SK-N-SH treated with all-trans-retinoic acid at 6 μM for 48 hours (cell line): ENCODE measurements around the gene CHP1.

Experiments
- ATAC-seq: fragments of 200-7000 bp; cut with Tn5 transposase; 3 replicates; pipeline ENCODE4 v1.9.1; 2020; ENCODE audit warnings: mild to moderate bottlenecking, moderate library complexity
- ARNTL ChIP-seq: fragments of 450-650 bp; formaldehyde crosslinking; IDR thresholded peaks from 2 replicates; pipeline ENCODE4 v1.5.0; 2020; ENCODE audit warnings: low read depth, mild to moderate bottlenecking, moderate library complexity, borderline replicate concordance
- BACH2 ChIP-seq: fragments of 250-450 bp; sonication (Bioruptor Pico); IDR thresholded peaks from 2 replicates; pipeline ENCODE4 v1.9.0; 2021; ENCODE audit warnings: mild to moderate bottlenecking, borderline replicate concordance
- CREB5 ChIP-seq: fragments of 250-450 bp; sonication (Bioruptor Pico); IDR thresholded peaks from 2 replicates; pipeline ENCODE4 v1.5.1; 2020; ENCODE audit warnings: low read depth, mild to moderate bottlenecking, moderate library complexity
- CSDC2 ChIP-seq: fragments of 250-450 bp; sonication (Bioruptor Pico); IDR thresholded peaks from 2 replicates; pipeline ENCODE4 v1.5.0; 2020; ENCODE audit warnings: mild to moderate bottlenecking, moderate library complexity
- CSRNP3 ChIP-seq: fragments of 250-450 bp; sonication (Bioruptor Pico); IDR thresholded peaks from 2 replicates; pipeline ENCODE4 v1.5.1; 2021; ENCODE audit warnings: mild to moderate bottlenecking, moderate library complexity
- ESRRG ChIP-seq: fragments of 250-450 bp; sonication (Bioruptor Pico); IDR thresholded peaks from 2 replicates; pipeline ENCODE4 v1.6.1; 2021; ENCODE audit warnings: mild to moderate bottlenecking
- GLIS3 ChIP-seq: fragments of 250-450 bp; sonication (Bioruptor Pico); IDR thresholded peaks from 2 replicates; pipeline ENCODE4 v1.5.0; 2020; ENCODE audit warnings: mild to moderate bottlenecking, moderate library complexity
- ISL1 ChIP-seq: fragments of 250-450 bp; sonication (Bioruptor Pico); IDR thresholded peaks from 2 replicates; pipeline ENCODE4 v2.1.2; 2022; ENCODE audit warnings: mild to moderate bottlenecking, moderate library complexity
- OSR1 ChIP-seq: fragments of 250-450 bp; sonication (Bioruptor Pico); IDR thresholded peaks from 2 replicates; pipeline ENCODE4 v1.8.0; 2022; ENCODE audit warnings: moderate library complexity, mild to moderate bottlenecking, inconsistent platforms
- PATZ1 ChIP-seq: fragments of 250-450 bp; sonication (Bioruptor Pico); IDR thresholded peaks from 2 replicates; pipeline ENCODE4 v1.8.0; 2020; ENCODE audit warnings: mild to moderate bottlenecking, moderate library complexity, borderline replicate concordance
- POU6F1 ChIP-seq: fragments of 250-450 bp; sonication (Bioruptor Pico); IDR thresholded peaks from 2 replicates; pipeline ENCODE4 v1.8.0; 2021; ENCODE audit warnings: low read depth, mild to moderate bottlenecking, moderate library complexity, borderline replicate concordance
- PPARA ChIP-seq: fragments of 250-450 bp; sonication (Bioruptor Pico); IDR thresholded peaks from 2 replicates; pipeline ENCODE4 v1.5.0; 2020; ENCODE audit warnings: mild to moderate bottlenecking, borderline replicate concordance
- RARB ChIP-seq: fragments of 250-450 bp; sonication (Bioruptor Pico); IDR thresholded peaks from 2 replicates; pipeline ENCODE4 v1.8.0; 2021; ENCODE audit warnings: mild to moderate bottlenecking, moderate library complexity
- SNAI2 ChIP-seq: fragments of 250-450 bp; sonication (Bioruptor Pico); IDR thresholded peaks from 2 replicates; pipeline ENCODE4 v1.5.0; 2020; ENCODE audit warnings: mild to moderate bottlenecking, moderate library complexity
- TOX ChIP-seq: fragments of 250-450 bp; sonication (Bioruptor Pico); IDR thresholded peaks from 2 replicates; pipeline ENCODE4 v1.8.0; 2021; ENCODE audit warnings: mild to moderate bottlenecking, moderate library complexity, borderline replicate concordance
- TSHZ2 ChIP-seq: fragments of 250-450 bp; sonication (Bioruptor Pico); IDR thresholded peaks from 2 replicates; pipeline ENCODE4 v1.5.0; 2020; ENCODE audit warnings: mild to moderate bottlenecking, moderate library complexity
- ZFP3 ChIP-seq: fragments of 250-450 bp; sonication (Bioruptor Pico); IDR thresholded peaks from 2 replicates; pipeline ENCODE4 v1.5.0; 2020; ENCODE audit warnings: mild to moderate bottlenecking, moderate library complexity
- ZFP30 ChIP-seq: fragments of 450-650 bp; formaldehyde crosslinking; IDR thresholded peaks from 2 replicates; pipeline ENCODE4 v1.5.0; 2022; ENCODE audit warnings: mild to moderate bottlenecking, moderate library complexity
- ZNF565 ChIP-seq: fragments of 450-650 bp; formaldehyde crosslinking; conservative IDR thresholded peaks from 2 replicates; pipeline ENCODE4 v1.5.0; 2020; ENCODE audit warnings: low read depth, mild to moderate bottlenecking, moderate library complexity
- ZNF70 ChIP-seq: fragments of 450-650 bp; formaldehyde crosslinking; IDR thresholded peaks from 2 replicates; pipeline ENCODE4 v1.5.0; 2020; ENCODE audit warnings: mild to moderate bottlenecking, moderate library complexity
- ZNF8 ChIP-seq: fragments of 450-650 bp; formaldehyde crosslinking; IDR thresholded peaks from 2 replicates; pipeline ENCODE4 v1.5.0; 2020; ENCODE audit warnings: mild to moderate bottlenecking, moderate library complexity

CHP1 gene

GRCh38 chr15:41289953-41290352, 58.9 kb downstream of the CHP1 start:
- no peak for ATAC-seq
- TF ChIP-seq OSR1 (CRISPR knock-in tag) (no peak), ZFP3 (CRISPR knock-in tag) (no peak), ESRRG (CRISPR knock-in tag) (no peak), ARNTL (CRISPR knock-in tag) (no peak), CSDC2 (CRISPR knock-in tag) (no peak), PPARA (CRISPR knock-in tag) (no peak), ZNF70 (no peak), CSRNP3 (no peak), ZNF8 (CRISPR knock-in tag) (no peak), SNAI2 (CRISPR knock-in tag) (no peak), ISL1 (CRISPR knock-in tag) (no peak), POU6F1 (CRISPR knock-in tag) (no peak), ZFP30 (CRISPR knock-in tag) (no peak), GLIS3 (CRISPR knock-in tag) (no peak), RARB (CRISPR knock-in tag) (no peak), BACH2 (no peak)

GRCh38 chr15:41291065-41291631, 60.1 kb downstream of the CHP1 start:
- TF ChIP-seq PPARA (CRISPR knock-in tag) (no peak), ISL1 (CRISPR knock-in tag) (no peak), RARB (CRISPR knock-in tag) (no peak), CREB5 (CRISPR knock-in tag) (no peak), SNAI2 (CRISPR knock-in tag) (no peak), CSDC2 (CRISPR knock-in tag) (no peak), PATZ1 (CRISPR knock-in tag) (no peak), POU6F1 (CRISPR knock-in tag) (no peak), ZNF70 (no peak), ARNTL (CRISPR knock-in tag) (no peak), ZNF565 (CRISPR knock-in tag) (no peak), TOX (CRISPR knock-in tag) (no peak), ESRRG (CRISPR knock-in tag) (no peak), GLIS3 (CRISPR knock-in tag) (no peak), CSRNP3 (no peak), TSHZ2 (CRISPR knock-in tag) (no peak), BACH2 (no peak)
- ATAC-seq = no peak
